Activated CD8-positive, alpha-beta memory T cell treated with anti-CD3 and anti-CD28 coated beads for 36 hours (primary cell): Measurements from ENCODE around the gene TRIM25. TPM values are rescaled to one million over a fixed set of nuclear protein-coding genes. Genes with fewer than 3 reads are reported as not detected.

Experiments
- CTCF ChIA-PET: fragments of 350-600 bp; sonication (Branson Sonifier 250); formaldehyde crosslinking; loops from one replicate; lab custom pipeline; 2021; ENCODE audit warnings: antibody characterized with exemption; lab: Charles Lee
- POLR2A ChIA-PET: fragments of 350-600 bp; sonication (Branson Sonifier 250); formaldehyde crosslinking; loops from one replicate; lab custom pipeline; 2021; ENCODE audit warnings: antibody characterized with exemption; lab: Charles Lee
- total RNA-seq, 2 experiments: library from RNA; stranded (reverse); gene quantifications; one replicate each; pipeline ENCODE4 v1.2.3, GENCODE V29; 2021

TRIM25 gene
- total RNA-seq, 2 experiments from 2014 or later, result 65.5 to 65.6 TPM

GRCh38 chr17:56930739-56931337, 17.0 kb upstream of the TRIM25 start:
- CTCF ChIA-PET, result interaction anchor here (0.7 kb wide), 1 partner anchor 9 kb away, joined by 5 read pairs; no protein-coding TSS in a partner anchor
- POLR2A ChIA-PET, result no interaction called here

DNA sequence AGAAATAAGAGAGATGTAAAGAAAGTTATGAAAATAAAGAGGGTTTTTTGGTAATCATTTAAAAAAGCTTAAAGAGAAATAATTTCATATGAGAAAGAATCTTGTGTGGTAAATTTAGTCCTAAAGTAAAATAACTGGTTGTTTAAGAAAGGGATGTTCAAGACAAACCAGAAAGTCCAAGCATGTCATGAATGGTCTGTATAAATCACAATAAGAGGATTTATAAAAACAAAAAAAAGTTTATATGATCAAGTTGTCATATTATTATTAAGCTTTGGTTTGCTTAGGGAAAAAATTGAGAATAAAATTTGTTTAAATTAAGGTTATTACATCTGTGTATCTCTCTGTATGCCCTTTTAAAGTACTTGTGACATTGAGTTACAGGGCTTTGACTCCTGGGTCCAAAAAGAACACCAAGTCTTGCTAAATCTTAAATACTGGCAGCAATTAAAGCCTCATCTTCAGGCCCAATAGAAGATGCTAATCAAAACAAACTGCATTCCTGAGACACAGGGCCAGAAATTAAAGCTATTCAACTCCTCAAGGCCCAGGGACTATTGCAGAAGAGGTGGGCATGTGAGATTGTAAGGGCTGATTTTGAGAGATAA, 15.6 kb upstream of the TRIM25 start:
- POLR2A ChIA-PET, result interaction anchor here (0.6 kb wide), 1 partner anchor 18 kb away, joined by 3 read pairs; no protein-coding TSS in a partner anchor
- CTCF ChIA-PET, result no interaction called here

- ChIA-PET POLR2A (no interaction called here), CTCF (no interaction called here)
Observed at GRCh38 chr17:56928586-56928985, 14.7 kb upstream of the TRIM25 start.

- CTCF ChIA-PET, result interaction anchor here (1.0 kb wide), 1 partner anchor 13 kb away, joined by 3 read pairs; no protein-coding TSS in a partner anchor
Observed at GRCh38 chr17:56926704-56927103, 12.9 kb upstream of the TRIM25 start.

DNA sequence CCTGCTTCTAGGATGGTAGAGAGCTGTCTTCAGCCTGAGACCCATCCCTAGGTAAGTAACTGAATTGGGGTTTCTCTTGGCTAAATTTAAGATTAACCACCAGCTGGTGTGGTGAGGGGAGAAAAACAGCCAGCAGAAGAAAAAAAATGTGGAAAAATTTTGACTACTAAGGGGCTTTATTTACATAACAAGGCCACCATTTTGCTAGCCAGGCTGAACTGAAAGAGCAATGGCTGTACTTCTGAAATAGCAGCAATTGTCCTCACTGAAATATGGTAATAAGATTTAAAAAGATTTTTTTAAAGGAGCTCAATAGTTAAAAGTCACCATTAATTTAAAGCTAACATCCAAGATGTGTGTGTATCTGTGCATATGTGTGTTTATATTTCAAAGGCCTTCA, 12.4 kb upstream of the TRIM25 start:
- CTCF ChIA-PET, result interaction anchor here (1.0 kb wide), 1 partner anchor 13 kb away, joined by 3 read pairs; no protein-coding TSS in a partner anchor
- POLR2A ChIA-PET, result no interaction called here

More at GRCh38 chr17:56926704-56927103, 12.9 kb upstream of the TRIM25 start:
- POLR2A ChIA-PET, result no interaction called here

DNA sequence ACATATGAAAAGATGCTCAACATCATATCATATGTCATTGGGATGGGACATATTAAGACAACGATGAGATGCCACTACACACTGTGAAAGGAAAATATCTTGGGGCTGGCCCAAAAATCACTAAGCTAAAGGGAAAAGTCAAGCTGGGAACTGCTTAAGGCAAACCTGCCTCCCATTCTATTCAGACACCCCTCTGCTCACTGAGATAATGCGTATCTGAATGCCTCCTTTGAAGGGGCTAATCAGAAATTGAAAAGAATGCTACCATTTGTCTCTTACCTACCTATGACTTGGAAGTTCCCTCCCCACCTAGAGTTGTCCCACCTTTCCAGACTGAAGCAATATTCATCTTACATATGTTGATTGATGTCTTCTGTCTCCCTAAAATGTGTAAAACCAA, 11.2 kb upstream of the TRIM25 start:
- CTCF ChIA-PET, result interaction anchor here (0.6 kb wide), 1 partner anchor 62 kb away, joined by 3 read pairs; no protein-coding TSS in a partner anchor

DNA sequence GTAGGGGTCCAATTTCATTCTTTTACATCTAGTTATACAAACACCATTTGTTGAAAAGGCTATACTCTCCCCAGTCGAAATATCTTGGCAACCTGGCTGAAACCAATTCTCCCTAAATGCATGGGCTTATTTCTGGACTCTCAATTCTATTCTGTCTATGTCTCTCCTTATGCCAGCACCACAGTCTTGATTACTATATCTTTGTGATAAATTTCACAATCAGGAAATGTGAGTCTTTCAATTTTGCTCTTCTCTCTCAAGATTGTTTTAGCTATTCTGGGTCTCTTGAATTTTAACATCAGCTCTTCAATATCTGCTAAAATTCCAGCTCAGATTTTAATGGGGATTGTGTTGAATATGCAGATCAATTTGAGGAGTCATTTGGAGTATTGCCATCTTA, 5.9 kb upstream of the TRIM25 start:
- POLR2A ChIA-PET, result interaction anchor here (0.6 kb wide), 1 partner anchor 35 kb away, joined by 3 read pairs; no protein-coding TSS in a partner anchor
- CTCF ChIA-PET, result interaction anchor here (0.8 to 0.9 kb wide), 2 partner anchors 13 to 20 kb away, joined by 3 read pairs; no protein-coding TSS in a partner anchor

More for the DNA sequence above, 11.2 kb upstream of the TRIM25 start:
- POLR2A ChIA-PET, result interaction anchor here (0.6 kb wide), 1 partner anchor 11 kb away, joined by 4 read pairs; the partner anchor contains the start of gene TRIM25

DNA sequence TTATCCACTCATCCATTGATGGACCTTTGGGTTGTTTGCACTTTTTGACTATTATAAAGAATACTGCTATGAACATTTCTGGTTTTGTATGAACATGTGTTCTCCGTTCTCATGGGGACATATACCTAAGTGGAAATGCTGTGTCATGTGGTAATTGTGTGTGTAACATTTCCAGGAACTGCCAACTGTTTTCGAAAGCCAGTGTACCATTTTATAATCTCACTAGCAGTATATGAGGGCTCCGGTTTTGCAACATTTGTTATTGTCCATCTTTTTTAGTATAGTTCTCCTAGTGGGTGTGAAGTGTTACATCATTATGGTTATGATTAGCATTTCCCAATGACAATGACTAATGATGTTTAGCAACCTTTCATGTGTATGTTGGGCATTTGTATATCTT, 5.1 kb upstream of the TRIM25 start:
- POLR2A ChIA-PET, result interaction anchor here (0.6 kb wide), 1 partner anchor 34 kb away, joined by 3 read pairs; no protein-coding TSS in a partner anchor
- CTCF ChIA-PET, result interaction anchor here (0.9 kb wide), 1 partner anchor 21 kb away, joined by 3 read pairs; no protein-coding TSS in a partner anchor

- ChIA-PET CTCF (no interaction called here), POLR2A (no interaction called here)
Observed at GRCh38 chr17:56917559-56918296, 3.9 kb upstream of the TRIM25 start.

- CTCF ChIA-PET, result interaction anchor here (1.2 kb wide), 1 partner anchor 28 kb away, joined by 3 read pairs; no protein-coding TSS in a partner anchor
Observed at GRCh38 chr17:56914581-56915273, 878 bp upstream of the TRIM25 start.

GRCh38 chr17:56913353-56913866, 439 bp downstream of the TRIM25 start:
- ChIA-PET CTCF (interaction anchor here (1.2 kb wide), 1 partner anchor 29 kb away, joined by 3 read pairs; no protein-coding TSS in a partner anchor), POLR2A (interaction anchor here (0.5 to 2.8 kb wide), 7 partner anchors 10 to 548 kb away, joined by 3 to 26 read pairs (median 4); partner anchors contain the start of genes C17orf67 and DGKE)

More at GRCh38 chr17:56914581-56915273, 878 bp upstream of the TRIM25 start:
- POLR2A ChIA-PET, result interaction anchor here (1.1 to 2.8 kb wide), 4 partner anchors 15 to 80 kb away, joined by 3 to 26 read pairs (median 4); partner anchors contain the start of genes C17orf67, COIL and DGKE

- ChIA-PET POLR2A (interaction anchor here (0.6 to 2.8 kb wide), 2 partner anchors 19 to 78 kb away, joined by 3 to 26 read pairs; partner anchors contain the start of genes C17orf67 and DGKE), CTCF (no interaction called here)
Observed at GRCh38 chr17:56913000-56913311, 893 bp downstream of the TRIM25 start.

GRCh38 chr17:56912105-56912999, 1.5 kb downstream of the TRIM25 start:
- ChIA-PET CTCF (interaction anchor here (0.7 kb wide), 1 partner anchor 92 kb away, joined by 4 read pairs; no protein-coding TSS in a partner anchor), POLR2A (interaction anchor here (0.6 to 2.8 kb wide), 4 partner anchors 17 to 78 kb away, joined by 3 to 26 read pairs (median 4); partner anchors contain the start of genes C17orf67 and DGKE)

DNA sequence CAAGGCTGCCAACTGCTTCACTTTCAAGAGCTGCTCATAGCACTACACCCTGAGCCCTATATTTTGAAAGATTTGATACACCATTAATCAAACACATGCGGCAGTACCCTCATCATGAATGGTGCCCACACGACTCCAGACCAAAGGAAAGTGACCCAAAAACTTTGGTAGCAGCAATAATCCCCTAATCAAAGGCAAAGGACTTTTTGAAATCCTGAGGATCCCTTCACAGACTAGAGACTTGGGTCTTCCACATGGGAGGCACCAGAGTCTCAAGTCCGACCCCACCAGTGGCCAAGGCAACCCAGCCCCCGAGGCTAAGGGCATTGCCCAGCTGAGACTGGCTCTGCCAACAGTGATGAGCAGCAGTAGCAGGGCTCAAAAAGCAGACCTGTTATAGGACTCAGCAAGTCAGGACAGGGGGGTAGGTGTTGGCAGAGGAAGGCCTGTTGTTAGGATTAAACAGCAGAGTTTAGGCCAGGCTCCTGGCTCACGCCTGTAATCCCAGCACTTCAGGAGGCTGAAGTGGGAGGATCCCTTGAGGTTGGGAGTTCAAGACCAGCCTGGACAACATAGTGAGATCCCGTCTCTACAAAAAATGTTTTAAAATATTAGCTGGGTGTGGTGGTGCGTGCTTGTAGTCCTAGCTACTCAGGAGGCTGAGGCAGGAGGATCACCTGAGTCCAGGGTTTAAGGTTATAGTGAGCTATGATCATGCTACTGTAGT, 3.2 kb downstream of the TRIM25 start:
- POLR2A ChIA-PET, result interaction anchor here (0.6 kb wide), 1 partner anchor 42 kb away, joined by 10 read pairs; no protein-coding TSS in a partner anchor
- CTCF ChIA-PET, result interaction anchor here (0.9 kb wide), 1 partner anchor 29 kb away, joined by 3 read pairs; no protein-coding TSS in a partner anchor

DNA sequence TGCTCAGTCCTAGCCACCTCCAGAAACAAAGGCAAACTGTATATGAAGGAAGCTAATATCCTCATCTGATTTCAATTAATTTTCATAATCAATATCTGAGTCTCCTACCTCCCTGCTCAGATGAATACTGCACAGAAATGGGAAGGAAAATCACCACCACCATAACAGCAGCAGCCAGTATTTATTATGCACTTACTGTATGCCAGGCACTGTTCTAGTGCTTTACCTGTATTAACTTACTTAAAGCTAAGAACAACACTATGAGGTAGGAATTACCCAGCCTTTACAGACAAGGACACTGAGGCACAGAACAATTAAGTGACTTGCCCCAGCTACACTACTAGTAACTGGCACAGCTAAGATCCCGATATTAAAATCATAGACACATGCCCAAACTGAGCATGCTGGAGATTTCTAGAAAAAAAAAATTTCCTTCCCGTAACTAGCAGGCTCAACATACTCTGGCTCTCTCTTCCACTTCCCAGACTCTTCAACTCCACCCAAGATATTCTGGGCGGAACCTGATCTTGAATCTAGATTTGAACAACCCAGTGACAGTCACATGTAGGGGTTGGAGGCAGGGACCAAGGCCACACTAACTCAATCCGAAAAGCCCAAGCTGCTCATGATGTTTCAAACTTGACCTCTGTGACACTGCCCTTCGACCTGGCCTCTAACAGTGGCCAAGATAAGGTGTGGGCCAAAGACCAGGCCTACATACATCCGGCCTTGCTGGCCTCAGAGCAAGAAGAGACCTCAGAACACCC, 3.9 kb downstream of the TRIM25 start:
- ChIA-PET CTCF (interaction anchor here (0.9 kb wide), 1 partner anchor 30 kb away, joined by 3 read pairs; no protein-coding TSS in a partner anchor), POLR2A (no interaction called here)
